Ramos (cell line): ENCODE results near the gene ZNF574.

ENCODE experiments used
- in situ Hi-C: fragments of 300-500 bp; cut with MboI; formaldehyde crosslinking; loops from one replicate; pipeline ENCODE4 v1.14.3; 2022; ENCODE audit warnings: low sequenced_read_pairs; ENCODE audit not compliant: unreplicated experiment

Gene ZNF574

DNA sequence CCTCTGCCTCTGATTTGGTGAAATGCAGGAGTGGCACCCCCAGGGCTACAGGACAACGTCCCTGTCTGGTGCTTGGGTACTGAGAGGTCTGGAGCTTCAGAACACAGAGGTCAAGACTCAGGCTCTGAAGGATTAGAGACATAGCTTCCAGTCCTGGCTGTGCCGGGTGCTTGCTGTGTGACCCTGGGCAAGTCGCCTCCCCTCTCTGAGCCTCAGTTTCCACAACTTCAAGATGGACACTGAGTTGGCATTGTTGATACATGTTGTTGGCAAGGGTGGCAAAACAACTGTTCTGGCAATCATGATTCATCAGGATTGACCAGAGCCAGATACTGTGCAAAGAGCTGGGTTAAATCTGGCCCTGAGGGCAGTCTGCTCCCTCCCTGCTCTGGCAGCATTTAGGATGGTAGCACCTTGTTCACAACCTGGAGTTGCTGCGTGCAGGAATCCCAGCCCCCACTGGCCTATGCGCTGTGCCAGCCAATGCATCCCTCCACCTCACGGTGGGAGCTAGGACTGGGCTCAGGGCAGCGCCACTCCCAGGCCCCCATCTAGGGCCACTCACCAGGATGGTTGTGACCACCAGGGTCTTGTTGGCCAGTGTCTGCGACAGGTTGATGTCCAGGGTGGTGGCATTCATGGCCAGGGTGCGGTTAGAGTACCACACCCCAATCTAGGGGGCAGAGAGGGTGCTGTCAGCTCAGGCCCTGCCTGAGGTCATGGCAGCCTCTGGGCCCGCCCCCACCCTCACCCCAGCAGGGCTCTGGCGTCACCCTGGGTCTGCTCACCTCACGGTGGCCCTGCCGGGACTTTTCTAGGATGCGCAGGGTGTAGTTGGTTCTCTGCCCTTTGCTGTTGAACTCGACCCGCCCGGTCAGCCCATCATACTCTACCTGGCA is 22.7 kb upstream of the ZNF574 start:
- in situ Hi-C loops = no loop called here

DNA sequence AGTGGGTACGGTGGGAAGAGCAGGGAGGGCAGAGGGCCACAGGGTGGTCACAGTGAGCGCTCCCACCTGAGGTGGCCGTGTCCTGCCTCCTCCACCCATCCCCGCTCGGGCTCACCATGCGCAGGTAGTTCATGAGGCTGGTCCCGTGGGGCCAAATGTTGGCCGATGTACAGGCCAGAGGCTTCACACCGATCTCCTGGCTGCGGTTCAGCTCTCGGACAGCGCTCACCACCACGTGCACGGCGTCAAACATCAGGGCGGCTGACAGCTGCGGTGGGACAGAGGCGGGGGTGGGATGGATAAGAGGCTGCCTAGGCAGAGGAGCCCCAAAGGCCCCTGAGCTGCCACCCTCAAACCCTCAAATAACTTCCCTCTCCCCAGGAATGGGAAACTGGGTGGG is 21.8 kb upstream of the ZNF574 start:
- in situ Hi-C loops = no loop called here

DNA sequence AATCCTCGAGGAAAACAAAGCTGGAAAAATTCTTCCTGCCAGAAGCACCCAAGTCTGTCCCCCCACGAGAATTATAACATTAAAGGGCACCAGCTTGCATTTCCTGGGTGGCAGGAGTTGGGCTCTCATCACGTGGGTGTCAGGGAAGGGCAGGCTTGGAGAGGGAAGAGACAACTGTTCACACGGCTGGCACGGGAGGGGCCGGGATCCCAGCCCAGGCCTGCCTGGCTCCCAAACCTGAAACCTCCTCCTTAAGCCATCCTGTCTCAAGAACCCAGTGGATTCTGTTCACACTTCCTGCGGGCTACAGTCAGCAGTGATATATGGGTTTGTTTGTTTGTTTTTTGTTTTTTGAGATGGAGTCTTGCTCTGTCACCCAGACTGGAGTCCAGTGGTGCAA is 18.1 kb upstream of the ZNF574 start:
- in situ Hi-C loops = no loop called here

DNA sequence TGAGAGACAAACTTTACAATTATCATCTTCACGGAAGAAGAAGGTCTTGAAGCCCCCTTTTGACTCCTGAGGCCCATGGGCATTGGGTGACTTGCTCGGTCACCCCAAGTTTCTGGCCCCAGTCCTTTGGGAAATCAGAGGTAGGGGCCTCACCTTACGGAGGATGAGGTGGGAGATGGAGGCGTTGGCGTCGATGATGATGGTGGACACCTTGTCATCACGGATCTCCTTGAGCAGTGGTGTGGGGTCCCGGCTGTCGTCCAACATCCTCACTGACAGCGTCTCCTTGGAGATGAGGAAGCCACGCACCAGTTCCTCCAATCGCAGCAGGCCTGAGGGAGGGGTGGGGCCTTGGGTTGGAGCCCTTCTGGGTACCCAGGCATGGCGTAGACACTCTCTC is 16.8 kb upstream of the ZNF574 start:
- in situ Hi-C loops = no loop called here

DNA sequence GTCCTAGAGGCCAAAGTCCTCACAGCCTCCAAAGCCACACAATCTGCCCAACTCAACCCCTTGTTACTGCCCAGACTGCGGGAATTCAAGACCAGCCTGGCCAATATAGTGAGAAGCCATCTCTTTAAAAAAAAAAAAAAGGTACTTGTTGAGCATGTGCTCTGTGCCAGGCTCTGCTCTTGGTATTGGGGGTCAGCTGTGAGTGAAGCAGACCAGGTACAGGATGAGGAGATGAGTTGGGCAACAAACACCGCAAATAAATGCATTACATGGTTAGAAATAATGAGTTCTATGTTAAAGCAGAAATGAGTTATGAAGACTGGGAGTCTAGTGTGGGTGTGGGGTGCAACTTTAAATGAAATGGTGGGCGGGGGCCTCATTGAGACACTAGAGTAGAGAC is 15.8 kb upstream of the ZNF574 start:
- in situ Hi-C loops = no loop called here

DNA sequence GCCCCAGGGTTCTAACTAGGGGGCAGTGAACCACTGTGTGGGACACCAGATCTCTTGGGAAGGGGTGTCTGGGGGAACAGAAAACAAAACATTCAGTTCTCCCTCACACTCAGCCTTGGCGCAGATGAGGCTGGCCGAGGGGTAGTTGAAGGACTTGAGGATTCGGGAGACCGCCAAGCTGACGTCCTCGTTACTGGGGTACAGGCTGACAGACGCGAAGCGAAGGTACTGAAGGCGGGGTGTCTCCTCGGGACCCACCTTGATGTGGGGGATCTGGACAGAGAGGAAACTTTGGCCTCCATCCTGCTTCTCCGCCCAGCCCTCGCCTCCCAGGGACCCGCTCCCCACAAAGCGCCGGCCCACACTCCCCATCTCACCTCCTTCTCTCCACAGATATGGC is 13.6 kb upstream of the ZNF574 start:
- in situ Hi-C loops = no loop called here

DNA sequence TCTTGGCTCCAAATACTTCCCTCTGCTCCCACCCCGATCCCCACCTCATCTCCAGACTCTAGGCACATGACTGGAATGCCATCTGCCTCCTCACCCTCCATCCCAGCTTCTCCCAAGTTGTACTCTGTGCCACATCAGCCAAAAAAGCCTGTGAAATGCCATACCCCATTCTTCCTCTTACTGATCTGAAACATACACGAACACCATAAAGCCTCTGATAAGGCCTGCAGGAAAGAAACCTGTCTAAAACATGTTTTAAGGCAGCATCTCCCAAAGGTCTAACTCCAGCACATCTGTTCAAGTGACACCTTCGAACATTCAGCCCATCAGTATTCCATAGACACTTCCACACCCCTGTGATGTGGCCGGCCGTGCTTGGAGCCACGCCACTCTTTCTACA is 11.5 kb upstream of the ZNF574 start:
- in situ Hi-C loops = no loop called here

DNA sequence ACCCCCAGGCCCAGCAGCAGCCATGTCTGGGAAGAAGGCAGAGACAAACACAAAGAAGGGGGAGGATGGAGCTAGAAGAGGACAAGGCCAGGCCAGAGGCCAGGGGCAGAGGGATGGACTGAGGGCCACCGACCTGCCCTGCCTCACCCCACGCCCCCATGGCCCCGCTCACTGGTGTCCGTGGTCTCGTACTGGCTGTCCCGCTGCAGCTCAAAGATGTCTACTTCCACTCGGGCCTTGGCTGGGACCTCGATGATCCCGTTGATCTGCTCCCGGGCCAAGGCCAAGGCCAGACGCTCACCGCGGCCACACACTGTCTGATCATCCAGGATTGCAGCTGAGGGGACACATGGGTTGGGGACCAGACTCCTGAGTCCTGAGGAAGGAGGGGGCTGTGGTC is 10.9 kb upstream of the ZNF574 start:
- in situ Hi-C loops = no loop called here

DNA sequence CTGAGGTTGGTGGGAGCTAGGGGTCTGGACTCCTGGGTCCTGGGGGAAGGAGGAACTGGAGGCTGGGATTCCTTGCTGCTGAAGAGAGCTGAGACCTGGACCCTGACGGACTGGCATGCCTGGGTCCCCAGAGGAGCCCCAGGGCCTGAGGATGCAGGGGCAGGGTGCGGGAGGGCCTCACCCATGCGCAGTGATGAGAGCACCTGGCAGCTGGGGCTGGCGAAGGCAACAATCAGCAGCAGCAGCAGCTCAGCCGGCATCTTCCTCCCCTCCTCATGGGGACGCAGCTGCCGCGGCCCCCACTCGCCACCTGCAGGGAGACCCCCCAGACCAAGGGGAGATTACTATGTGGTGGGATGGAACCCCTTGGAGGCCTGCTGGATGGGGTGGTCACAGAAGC is 10.5 kb upstream of the ZNF574 start:
- in situ Hi-C loops = no loop called here

DNA sequence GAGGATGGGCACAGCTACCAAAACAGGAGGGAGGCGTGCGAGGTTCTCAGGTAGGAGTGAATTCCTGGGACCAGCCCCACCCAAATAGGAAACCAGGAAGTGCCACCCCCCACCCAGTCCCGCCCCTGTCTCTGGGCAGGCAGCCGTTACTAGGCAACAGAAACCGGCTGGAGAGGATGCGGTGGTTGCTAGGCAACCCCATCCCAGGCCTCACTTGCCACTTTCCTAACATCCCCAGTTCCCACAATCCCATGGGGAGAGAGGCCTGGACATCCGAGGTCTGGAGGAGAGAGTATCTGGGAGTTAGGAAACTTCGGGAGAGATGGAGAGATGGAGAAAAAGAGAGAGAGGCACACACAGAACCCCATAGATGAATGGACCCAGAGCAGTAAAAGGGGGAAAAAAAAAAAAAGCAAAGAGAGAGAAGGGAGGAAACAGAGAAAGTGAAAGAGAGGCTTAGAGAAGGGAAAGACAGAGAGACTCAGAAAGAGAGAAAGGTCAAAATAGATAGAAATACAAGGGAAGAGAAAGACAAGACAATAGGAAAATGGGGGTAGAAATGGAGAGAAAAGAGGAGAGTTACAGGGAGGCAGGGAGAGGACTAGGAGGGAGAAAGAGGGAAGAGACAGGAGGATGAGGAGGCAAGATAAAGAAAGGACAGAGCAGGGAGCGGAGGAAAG is 9.8 kb upstream of the ZNF574 start:
- in situ Hi-C loops = no loop called here

DNA sequence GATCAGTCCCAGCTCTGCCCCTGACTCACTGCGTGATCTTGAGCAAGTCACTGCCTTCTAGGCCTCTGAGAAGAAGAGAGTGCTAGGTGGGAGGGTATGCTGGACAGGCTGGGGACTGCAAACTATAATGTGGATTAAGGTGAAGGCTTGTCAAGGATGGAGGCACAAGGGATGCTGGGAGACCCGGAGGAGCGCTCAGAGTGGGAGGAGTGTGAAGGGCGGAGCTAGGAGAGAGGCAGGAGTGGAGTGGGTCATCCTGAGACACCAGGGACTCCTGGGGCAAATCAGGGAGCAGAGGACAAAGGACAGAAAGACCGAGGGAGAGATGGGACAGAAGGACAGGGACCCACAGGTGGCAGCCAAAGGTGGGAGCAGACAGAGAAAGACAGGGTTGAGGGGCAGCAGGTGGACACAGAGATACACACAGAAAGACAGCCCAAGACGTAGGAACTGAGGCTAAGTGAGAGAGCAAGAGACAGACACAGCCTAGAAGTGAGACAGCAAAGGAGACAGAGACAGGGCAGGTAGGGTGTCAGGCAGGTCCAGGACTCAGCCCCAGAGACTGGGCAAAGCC is 8.6 kb upstream of the ZNF574 start:
- in situ Hi-C loops = no loop called here

DNA sequence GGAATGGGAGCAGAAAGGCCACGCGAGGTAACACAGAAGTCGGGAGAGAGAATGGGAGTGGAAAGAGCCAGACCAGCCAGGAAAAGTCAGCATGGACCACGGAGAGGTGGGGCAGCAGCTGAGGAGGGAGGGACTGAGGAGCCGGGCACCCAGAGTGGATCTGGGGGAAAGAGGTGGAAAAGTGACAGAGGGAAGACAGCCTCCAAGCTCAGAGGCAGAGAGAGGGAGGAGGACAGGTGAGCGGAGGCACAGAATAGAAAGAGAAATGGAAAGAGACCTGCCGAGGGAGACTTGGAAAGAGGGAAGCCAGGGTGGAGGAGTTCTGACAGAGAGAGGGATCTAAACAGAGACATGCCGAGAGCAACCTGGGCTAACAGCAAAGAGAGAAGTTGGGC is 7.6 kb upstream of the ZNF574 start:
- in situ Hi-C loops = no loop called here

DNA sequence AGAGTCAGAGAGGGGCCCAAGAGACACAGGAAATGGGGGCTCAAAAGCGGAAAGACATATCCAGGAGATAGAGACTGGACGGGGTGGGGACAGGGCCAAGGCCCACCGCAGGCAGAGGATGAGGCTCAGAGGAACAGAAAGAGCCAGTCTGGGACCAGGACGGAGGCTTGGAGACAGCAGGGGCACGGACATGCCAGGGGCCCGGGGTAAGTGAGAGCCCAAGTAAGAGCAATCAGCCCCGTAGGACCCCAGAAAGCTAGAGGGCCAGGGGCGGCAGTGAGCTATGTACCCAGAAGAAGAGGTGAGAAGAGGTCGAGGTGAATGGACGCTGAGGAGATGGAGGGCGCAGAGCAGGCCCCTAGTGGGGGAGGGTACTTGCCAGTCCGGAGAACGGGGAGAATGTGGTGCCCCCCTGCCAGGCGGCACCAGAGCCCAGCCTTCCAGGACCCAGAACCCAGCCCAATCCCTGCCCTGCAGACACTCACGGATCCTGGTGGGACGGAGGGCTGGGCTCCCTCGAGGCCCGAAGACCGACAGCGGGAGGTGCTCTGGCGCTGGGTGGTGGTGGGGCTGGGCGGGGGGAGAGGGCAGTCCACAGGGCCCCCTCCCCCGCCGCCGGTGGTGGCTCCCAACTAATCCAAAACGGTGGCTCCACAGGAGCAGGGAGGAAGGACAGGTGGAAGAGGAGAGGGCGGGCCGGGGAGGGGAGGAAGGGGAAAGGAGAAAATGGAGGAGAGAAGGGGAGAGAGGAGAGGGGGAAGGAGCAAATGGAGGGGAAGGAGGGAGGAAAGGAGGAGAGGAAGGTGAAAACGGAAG is 7.0 kb upstream of the ZNF574 start:
- in situ Hi-C loops = no loop called here

DNA sequence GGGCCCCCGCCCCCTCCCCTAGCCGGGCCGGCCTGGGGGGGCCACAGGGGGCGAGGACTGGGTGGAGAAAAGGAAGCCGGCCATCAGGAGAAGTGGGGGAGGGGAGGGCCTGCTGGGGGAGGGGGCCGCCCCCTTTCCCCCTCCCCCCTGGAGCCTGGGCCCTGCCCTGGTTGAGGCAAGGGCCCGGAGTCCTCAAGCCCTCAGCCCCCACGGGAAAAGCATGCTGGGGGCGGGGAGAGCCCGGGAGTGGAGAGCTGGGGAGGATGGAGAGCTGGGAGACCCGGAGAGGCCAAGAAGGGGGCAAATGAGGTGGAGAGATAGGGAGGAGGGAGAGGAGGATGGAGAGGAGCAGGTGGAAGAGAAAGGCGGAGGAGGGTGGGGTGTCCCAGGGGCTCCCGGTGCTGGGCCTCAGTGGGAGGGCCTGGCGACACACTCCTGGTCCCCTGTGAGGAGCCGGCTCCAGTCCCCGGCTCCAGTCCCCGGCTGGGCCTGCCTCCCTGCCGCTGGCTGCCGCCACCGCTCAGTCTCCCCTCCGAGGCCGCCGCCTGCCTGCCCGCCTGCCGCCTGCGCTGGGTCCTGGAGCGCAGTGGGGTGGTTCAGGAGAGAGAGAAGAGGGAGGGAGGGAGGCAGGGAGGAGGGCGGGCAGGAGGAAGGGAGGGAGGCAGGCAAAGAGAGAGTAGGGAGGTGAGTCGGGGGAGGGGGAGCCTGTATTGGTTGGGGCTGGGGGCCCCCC is 6.2 kb upstream of the ZNF574 start, which contains the start of gene GRIK5:
GRIK5 (minus strand) TSS at position 588 of the 733 bp plus-strand sequence. CDS start 4,436 bp downstream, outside the sequence.
- in situ Hi-C loops = no loop called here

DNA sequence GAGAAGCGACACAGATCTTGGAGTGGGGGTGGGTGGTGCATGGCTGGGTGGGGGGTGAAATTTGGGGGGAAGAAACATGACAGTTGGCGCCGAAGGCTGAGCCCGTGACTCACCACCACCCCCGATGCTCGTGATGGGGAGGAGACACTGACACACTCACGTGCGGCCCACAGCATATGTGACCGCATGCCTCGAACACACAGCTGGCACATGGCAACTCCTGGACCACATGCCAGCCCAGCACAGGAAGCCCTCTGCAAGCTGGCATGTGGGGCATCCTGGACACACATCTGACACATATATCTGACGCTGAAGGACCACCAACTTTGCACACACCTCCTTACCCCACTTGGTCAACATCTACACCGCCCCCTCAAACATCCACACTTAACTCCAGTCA is 4.7 kb upstream of the ZNF574 start:
- in situ Hi-C loops = no loop called here

DNA sequence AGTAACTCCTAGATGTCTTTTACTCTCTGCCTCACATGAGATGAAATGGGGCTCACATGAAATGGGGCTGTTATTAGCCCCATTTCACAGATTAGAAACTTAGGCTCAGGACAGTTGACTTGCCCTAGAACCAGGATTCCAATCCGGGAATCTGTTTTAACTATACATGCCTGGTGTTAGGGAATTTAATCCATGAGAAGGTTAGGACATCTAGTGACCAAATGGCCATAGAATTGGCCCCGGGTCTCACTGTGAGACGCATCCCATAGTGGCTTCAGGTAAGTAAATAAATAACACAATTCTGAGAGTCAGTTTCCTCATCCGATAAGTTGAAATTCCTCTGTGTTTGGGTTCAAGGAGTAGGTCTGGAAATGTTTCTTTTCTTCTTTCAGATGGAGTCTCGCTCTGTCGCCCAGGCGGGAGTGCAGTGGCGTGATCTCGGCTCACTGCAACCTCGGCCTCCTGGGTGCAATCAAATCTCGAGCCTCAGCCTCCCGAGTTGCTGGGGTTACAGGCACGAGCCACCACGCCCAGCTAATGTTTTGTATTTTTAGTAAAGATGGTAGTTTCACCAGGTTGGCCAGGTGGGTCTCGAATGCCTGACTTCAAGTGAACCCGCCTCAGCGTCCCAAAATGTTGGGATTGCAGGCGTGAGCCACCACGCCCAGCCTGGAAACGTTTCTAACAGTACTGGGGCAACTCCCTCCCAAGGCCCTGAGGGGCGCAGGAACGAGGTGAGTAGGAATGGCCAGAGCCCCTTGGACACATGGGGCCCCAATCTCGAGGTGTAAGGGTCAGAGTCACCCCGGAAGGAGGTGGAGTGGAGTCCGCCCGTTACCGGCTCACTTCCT is 1.2 kb upstream of the ZNF574 start:
- in situ Hi-C loops = no loop called here

DNA sequence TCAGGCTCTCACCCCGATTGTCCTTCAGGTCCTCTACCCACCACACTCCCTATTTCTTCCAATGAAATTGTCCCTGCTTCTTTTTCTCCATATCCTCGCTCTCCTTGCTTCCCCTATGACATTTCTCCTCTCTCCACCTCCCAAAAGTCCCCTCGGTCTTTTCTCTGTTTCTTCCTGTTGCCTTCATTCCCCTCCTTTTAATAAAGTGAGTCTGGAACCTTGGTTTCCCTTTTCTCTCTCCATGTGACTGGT is 676 bp upstream of the ZNF574 start:
- in situ Hi-C loops = no loop called here

DNA sequence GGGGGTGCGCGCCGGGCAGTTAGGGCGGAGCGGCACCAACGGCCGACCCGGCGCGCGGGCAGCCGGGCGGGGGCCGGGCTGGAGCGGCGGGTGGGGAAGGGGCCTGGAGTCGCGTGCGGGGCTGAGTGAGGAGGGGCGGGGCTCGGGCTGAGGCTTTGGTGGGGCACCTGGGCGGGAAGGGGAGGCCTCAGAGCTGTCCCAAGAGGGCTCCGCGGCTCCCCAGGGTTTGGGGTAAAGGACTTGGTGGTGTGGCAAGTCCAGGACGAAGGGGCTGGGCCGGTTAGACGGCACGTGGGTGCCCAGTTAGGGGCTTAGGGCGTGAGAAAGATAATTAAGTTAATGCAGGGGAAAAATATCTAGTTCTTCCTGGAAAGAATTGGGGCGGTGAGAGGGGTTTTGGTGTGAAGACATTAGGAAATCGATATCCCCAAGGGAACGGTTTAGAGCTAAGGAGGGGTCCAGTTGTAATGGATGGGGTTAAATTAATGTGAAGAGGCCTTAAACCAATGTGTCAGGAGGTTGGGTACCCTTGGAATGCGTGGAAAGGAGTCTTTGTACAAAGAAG is 496 bp downstream of the ZNF574 start:
- in situ Hi-C loops = no loop called here

DNA sequence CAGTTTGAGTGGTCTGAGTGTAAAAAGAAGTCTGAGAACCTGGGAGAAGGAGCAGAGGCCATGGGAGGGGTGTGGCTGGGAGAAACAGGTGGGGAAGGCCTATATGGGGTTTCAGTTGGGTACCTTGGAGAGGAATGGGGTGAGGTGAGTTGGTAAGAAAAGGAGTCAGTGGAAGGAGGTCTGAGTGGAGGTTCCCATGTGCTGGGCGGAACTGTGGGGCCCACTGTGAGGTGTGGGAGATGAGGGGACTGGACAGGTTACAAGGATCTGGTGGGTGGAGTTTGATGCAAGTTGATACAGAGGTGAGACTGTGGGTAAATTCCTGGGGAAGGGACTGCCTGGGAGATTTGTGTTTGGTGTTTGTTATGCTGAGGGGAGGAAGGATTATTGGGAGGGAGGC is 2.1 kb downstream of the ZNF574 start:
- in situ Hi-C loops = no loop called here
